Kidney (tissue), 14 donors: Measurements from ENCODE around the gene CRCP. TPM values are rescaled to one million over a fixed set of nuclear protein-coding genes. Genes with fewer than 3 reads are reported as not detected.

Source experiments
- DNase-seq, 5 donors: peaks; one replicate each; pipeline ENCODE4 v3.0.0-alpha.2; 2013 to 2020
- FAIRE-seq: peaks from 2 replicates; lab custom pipeline; 2012; peaks lifted over from hg19 to GRCh38; lab: Jason Lieb, UNC
- H3K27ac ChIP-seq, 2 donors: one replicate each; pipeline ENCODE4 v1.7.0; 2013; ENCODE audit warnings: low read depth in 2 of 2, low read length in 2 of 2, inconsistent platforms in 1 of 2
- H3K27me3 ChIP-seq: one replicate; pipeline ENCODE4 v1.7.1; 2013; ENCODE audit warnings: low read length, inconsistent platforms; ENCODE audit not compliant: control insufficient read depth, insufficient read depth
- H3K36me3 ChIP-seq, 3 donors: one replicate each; pipeline versions ENCODE4 v1.7.0 to v1.7.1; 2013; ENCODE audit warnings: low read length in 3 of 3, control low read depth in 1 of 3, inconsistent platforms in 1 of 3; ENCODE audit not compliant: insufficient read depth in 3 of 3, control insufficient read depth in 2 of 3
- H3K4me1 ChIP-seq, 3 donors: one replicate each; pipeline versions ENCODE4 v1.7.0 to v1.7.1; 2013; ENCODE audit warnings: low read length in 3 of 3, inconsistent platforms in 1 of 3, low read depth in 1 of 3; ENCODE audit not compliant: control insufficient read depth in 2 of 3, insufficient read depth in 2 of 3
- H3K4me3 ChIP-seq, 3 donors: one replicate each; pipeline versions ENCODE4 v1.7.0 to v1.8.1; 2013; ENCODE audit warnings: low read length in 3 of 3, control low read depth in 1 of 3, inconsistent platforms in 1 of 3
- H3K9ac ChIP-seq, 3 donors: one replicate each; pipeline versions ENCODE4 v1.7.0 to v1.7.1; 2013; ENCODE audit warnings: low read length in 3 of 3, control low read depth in 1 of 3, inconsistent platforms in 1 of 3
- H3K9me3 ChIP-seq, 3 donors: one replicate each; pipeline versions ENCODE4 v1.7.0 to v1.7.1; 2013; ENCODE audit warnings: low read length in 3 of 3, control low read depth in 1 of 3, inconsistent platforms in 1 of 3; ENCODE audit not compliant: control insufficient read depth in 2 of 3, insufficient read depth in 1 of 3
- intact Hi-C: fragments of 100-400 bp; cut with DNase I; formaldehyde crosslinking; loops from one replicate; pipeline ENCODE4 v1.11.1; 2022
- polyA plus RNA-seq: library from polyadenylated mRNA; stranded (reverse); fragments of 350-450 nt; fragmentation: Illumina TruSeq; extraction: RNeasy Lipid Tissue Mini Kit (QIAGEN cat#74804); gene quantifications from one replicate; pipeline ENCODE4 v1.2.3, GENCODE V29; 2014; ENCODE audit warnings: low read depth, low replicate concordance; ENCODE audit not compliant: insufficient read depth
- total RNA-seq: library from RNA; stranded (reverse); fragmentation: NEBNext Ultra II Directional; extraction: Animal tissue kit (Norgen Biotek cat#: 25700); gene quantifications from one replicate; pipeline ENCODE4 v1.2.1, GENCODE V29; 2021
- TF ChIP-seq, protein P1 (sequence below): IDR thresholded peaks from 3 replicates; pipeline ENCODE4 v1.5.1; 2012; ENCODE audit warnings: mild to moderate bottlenecking, moderate library complexity, borderline replicate concordance; ENCODE audit not compliant: insufficient read depth; ENCODE audit errors: extremely low read depth
- donor health status: control.
- donor health status: control.
- donor health status: control.
- donor health status: control.
- donor health status: control.
- donor health status: DM: yes; HTN: yes; CAD: no.
- donor health status: Normal renal cell carcinoma (clear cell type).

CRCP gene
- total and polyA plus RNA-seq, 2 donors from 2014 or later: 16.8 to 35.8 TPM

DNA sequence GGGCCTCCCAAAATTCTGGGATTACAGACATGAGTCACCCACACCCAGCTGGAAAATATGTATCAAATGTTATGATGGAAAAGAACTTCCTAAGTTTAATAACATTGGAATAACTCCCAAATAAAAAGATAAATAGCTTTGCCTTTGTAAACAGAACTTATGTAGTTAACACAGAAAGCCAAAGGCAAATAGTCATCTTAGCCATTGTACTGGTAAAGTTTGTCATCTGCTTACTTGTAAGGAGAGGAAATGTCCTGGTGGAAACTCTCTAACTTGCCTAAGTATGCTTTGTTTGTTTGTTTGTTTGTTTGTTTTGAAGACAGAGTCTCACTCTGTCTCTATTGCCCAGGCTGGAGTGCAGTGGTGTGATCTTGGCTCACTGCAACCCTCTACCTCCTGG lies 66.7 kb downstream of the CRCP start:
- H3K36me3 ChIP-seq: no peaks in the 10 kb centered on the region
- no peaks in the 10 kb centered on the region for H3K4me1 ChIP-seq
- H3K9me3 ChIP-seq: no peaks in the 10 kb centered on the region
- H3K27me3 ChIP-seq: no peaks in the 10 kb centered on the region
- TF ChIP-seq, protein P1, sequence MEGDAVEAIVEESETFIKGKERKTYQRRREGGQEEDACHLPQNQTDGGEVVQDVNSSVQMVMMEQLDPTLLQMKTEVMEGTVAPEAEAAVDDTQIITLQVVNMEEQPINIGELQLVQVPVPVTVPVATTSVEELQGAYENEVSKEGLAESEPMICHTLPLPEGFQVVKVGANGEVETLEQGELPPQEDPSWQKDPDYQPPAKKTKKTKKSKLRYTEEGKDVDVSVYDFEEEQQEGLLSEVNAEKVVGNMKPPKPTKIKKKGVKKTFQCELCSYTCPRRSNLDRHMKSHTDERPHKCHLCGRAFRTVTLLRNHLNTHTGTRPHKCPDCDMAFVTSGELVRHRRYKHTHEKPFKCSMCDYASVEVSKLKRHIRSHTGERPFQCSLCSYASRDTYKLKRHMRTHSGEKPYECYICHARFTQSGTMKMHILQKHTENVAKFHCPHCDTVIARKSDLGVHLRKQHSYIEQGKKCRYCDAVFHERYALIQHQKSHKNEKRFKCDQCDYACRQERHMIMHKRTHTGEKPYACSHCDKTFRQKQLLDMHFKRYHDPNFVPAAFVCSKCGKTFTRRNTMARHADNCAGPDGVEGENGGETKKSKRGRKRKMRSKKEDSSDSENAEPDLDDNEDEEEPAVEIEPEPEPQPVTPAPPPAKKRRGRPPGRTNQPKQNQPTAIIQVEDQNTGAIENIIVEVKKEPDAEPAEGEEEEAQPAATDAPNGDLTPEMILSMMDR: no peak
- H3K27ac ChIP-seq: no peak overlapping the region
- no peak overlapping the region for H3K4me3 ChIP-seq
- DNase-seq (no peak), FAIRE-seq (no peak)
- intact Hi-C loops: no loop called here
- H3K9ac ChIP-seq: no peak overlapping the region

DNA sequence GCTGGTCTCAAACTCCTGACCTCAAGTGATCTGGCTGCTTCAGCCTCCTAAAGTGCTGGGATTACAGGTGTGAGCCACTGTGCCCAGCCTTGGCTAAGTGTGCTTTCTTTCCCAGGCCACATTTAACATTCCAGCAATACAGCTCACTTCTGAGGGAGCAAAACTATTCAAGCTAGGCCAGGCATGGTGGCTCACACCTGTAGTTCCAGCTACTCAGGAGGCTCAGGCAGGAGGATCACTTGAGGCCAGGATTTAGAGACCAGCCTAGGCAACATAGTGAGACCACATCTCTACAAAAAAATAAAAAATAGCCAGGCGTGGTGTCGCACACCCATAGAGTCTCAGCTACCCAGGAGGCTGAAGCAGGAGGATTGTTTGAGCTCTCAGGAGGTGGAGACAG lies 67.2 kb downstream of the CRCP start:
- intact Hi-C loops: no loop called here
- Histone ChIP-seq H3K27ac (no peak overlapping the region), H3K9me3 (no peaks in the 10 kb centered on the region), H3K36me3 (no peaks in the 10 kb centered on the region), H3K9ac (no peak overlapping the region), H3K4me3 (no peak overlapping the region), H3K4me1 (no peaks in the 10 kb centered on the region), H3K27me3 (no peaks in the 10 kb centered on the region)
- DNase-seq: no peak
- TF ChIP-seq, protein P1: no peak
- no peak for FAIRE-seq

DNA sequence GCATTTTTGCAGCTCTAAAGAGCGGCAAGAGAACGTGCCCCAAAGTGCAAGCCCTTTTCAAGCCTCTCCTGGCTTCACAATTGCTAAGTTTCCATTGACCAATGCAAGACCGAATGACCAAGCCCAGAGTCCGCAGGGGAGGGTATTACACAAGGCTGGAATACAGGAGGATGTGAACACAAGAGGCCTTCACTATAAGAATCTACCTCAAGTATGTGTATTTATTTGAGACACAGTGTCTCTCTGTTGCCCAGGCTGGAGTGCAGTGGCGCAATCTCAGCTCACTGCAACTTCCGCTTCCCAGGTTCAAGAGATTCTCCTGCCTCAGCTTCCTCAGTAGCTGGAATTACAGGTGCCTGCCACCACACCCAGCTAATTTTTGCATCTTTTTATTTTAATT lies 68.3 kb downstream of the CRCP start:
- Histone ChIP-seq H3K36me3 (no peaks in the 10 kb centered on the region), H3K27ac (no peak overlapping the region), H3K27me3 (no peaks in the 10 kb centered on the region), H3K4me3 (no peak overlapping the region), H3K4me1 (no peaks in the 10 kb centered on the region), H3K9ac (no peak overlapping the region), H3K9me3 (no peaks in the 10 kb centered on the region)
- DNase-seq (no peak), FAIRE-seq (no peak)
- intact Hi-C loops: no loop called here
- TF ChIP-seq, protein P1: no peak

DNA sequence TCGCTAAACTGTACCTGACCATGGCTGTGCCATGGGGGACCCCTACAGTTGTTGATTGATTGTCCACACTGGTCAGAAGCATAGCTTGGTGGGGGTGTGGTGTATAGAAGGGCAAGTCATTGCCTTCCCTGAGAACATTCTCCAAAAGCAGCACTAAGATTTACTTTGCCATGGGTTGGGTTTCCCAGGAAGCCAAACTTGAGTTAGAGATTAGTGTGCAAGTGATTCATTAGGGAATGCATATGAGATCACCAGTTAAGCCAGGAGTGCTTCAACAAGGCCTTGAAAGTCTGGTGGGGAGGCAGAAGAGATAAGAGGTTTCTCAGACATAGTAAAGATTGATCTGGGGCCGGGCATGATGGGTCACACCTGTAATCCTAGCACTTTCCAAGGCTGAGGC lies 69.1 kb downstream of the CRCP start:
- Histone ChIP-seq H3K4me1 (no peaks in the 10 kb centered on the region), H3K9ac (no peak overlapping the region), H3K4me3 (no peak overlapping the region), H3K27me3 (no peaks in the 10 kb centered on the region), H3K9me3 (no peaks in the 10 kb centered on the region), H3K36me3 (no peaks in the 10 kb centered on the region), H3K27ac (no peak overlapping the region)
- TF ChIP-seq, protein P1: no peak
- FAIRE-seq (no peak), DNase-seq (no peak)
- intact Hi-C loops: no loop called here
